ENCODE results near the gene ARRDC3. TPM values are rescaled to one million over a fixed set of nuclear protein-coding genes. Genes with fewer than 3 reads are reported as not detected.

ARRDC3 gene
- total RNA-seq, 4 donors from 2014 or later: 58.2 to 121 (median 76.1) TPM

GRCh38 chr5:91420879-91421278, 37.8 kb upstream of the ARRDC3 start:
- Histone ChIP-seq H3K27me3 (no peaks in the 10 kb centered on the region), H3K9me3 (no peaks in the 10 kb centered on the region), H3K36me3 (no peaks in the 10 kb centered on the region), H3K4me3 (no peak overlapping the region), H3K27ac (no peak overlapping the region), H3K4me1 (peaks cover 0 to 6% (median 0%) of the 10 kb centered on the region in 4 donors)
- WGBS, 2 donors: 44 to 52% methylated on average over 3 of the region's 3 CpGs
- DNase-seq (ENCODE audit: low spot score in 2 of 2): no peak
- no peak for TF ChIP-seq POLR2A (IDR thresholded peaks at IDR 0.05)
- TF ChIP-seq EP300 (IDR thresholded peaks at IDR 0.05): no peak
- TF ChIP-seq CTCF (IDR thresholded peaks at IDR 0.05): no peak

- Histone ChIP-seq H3K27ac (no peak overlapping the region), H3K4me3 (no peak overlapping the region), H3K4me1 (peaks cover 0 to 6% (median 0%) of the 10 kb centered on the region in 4 donors), H3K27me3 (no peaks in the 10 kb centered on the region), H3K36me3 (no peaks in the 10 kb centered on the region), H3K9me3 (no peaks in the 10 kb centered on the region)
- WGBS, 2 donors: 55 to 56% methylated on average over 9 of the region's 9 CpGs
- DNase-seq (ENCODE audit: low spot score in 2 of 2): peak; percentile 35 to 66
- TF ChIP-seq CTCF (IDR thresholded peaks at IDR 0.05): peak; percentile 40 to 78 (median 62)
- no peak for TF ChIP-seq EP300 (IDR thresholded peaks at IDR 0.05)
- no peak for TF ChIP-seq POLR2A (IDR thresholded peaks at IDR 0.05)
Measured at GRCh38 chr5:91419571-91420537, 36.7 kb upstream of the ARRDC3 start.

GRCh38 chr5:91419136-91419535, 36.0 kb upstream of the ARRDC3 start:
- WGBS, 2 donors: 75 to 80% methylated on average over 1 of the region's 1 CpG
- Histone ChIP-seq H3K4me1 (peaks cover 0 to 6% (median 0%) of the 10 kb centered on the region in 4 donors), H3K27me3 (no peaks in the 10 kb centered on the region), H3K36me3 (no peaks in the 10 kb centered on the region), H3K4me3 (no peak overlapping the region), H3K27ac (no peak overlapping the region), H3K9me3 (no peaks in the 10 kb centered on the region)
- TF ChIP-seq POLR2A (IDR thresholded peaks at IDR 0.05): no peak
- no peak for TF ChIP-seq EP300 (IDR thresholded peaks at IDR 0.05)
- TF ChIP-seq CTCF (IDR thresholded peaks at IDR 0.05): no peak
- DNase-seq (ENCODE audit: low spot score in 2 of 2): no peak

GRCh38 chr5:91418158-91418557, 35.0 kb upstream of the ARRDC3 start:
- Histone ChIP-seq H3K9me3 (no peaks in the 10 kb centered on the region), H3K36me3 (no peaks in the 10 kb centered on the region), H3K4me3 (no peak overlapping the region), H3K4me1 (peaks cover 0 to 6% (median 0%) of the 10 kb centered on the region in 4 donors), H3K27me3 (no peaks in the 10 kb centered on the region), H3K27ac (no peak overlapping the region)
- no peak for DNase-seq (ENCODE audit: low spot score in 2 of 2)
- TF ChIP-seq EP300 (IDR thresholded peaks at IDR 0.05) (no peak), POLR2A (IDR thresholded peaks at IDR 0.05) (no peak), CTCF (IDR thresholded peaks at IDR 0.05) (no peak)

- TF ChIP-seq POLR2A (IDR thresholded peaks at IDR 0.05) (no peak), CTCF (IDR thresholded peaks at IDR 0.05) (no peak)
- Histone ChIP-seq H3K36me3 (no peaks in the 10 kb centered on the region), H3K9me3 (no peaks in the 10 kb centered on the region), H3K4me3 (no peak overlapping the region), H3K4me1 (peaks cover 0 to 6% (median 0%) of the 10 kb centered on the region in 4 donors), H3K27me3 (no peaks in the 10 kb centered on the region), H3K27ac (no peak overlapping the region)
- WGBS, 2 donors: 59 to 68% methylated on average over 3 of the region's 3 CpGs
- no peak for DNase-seq (ENCODE audit: low spot score in 2 of 2)
Measured at GRCh38 chr5:91417219-91417618, 34.1 kb upstream of the ARRDC3 start.
